ENCODE data around the gene ATOH8. TPM values are rescaled to one million over a fixed set of nuclear protein-coding genes. Genes with fewer than 3 reads are reported as not detected.

Gene ATOH8
- total and polyA plus RNA-seq, 5 donors = 35.7 to 57.8 (median 52.6) TPM

GRCh38 chr2:85736456-85737355 is 17.1 kb upstream of the ATOH8 start:
- 91% methylated on average over 7 of the region's 7 CpGs for WGBS
- no peaks in the 10 kb centered on the region for H3K27me3 ChIP-seq (ENCODE audit: control insufficient read depth, insufficient read depth)
- H3K27ac ChIP-seq (ENCODE audit: low read length) = peak overlapping the region; percentile 42
- no peak overlapping the region for H3K4me3 ChIP-seq (ENCODE audit: low read length)
- H3K9me3 ChIP-seq (ENCODE audit: control insufficient read depth, low read length) = no peaks in the 10 kb centered on the region
- DNase-seq (no peak), ATAC-seq (no peak)
- intact Hi-C loops (cut with DNase I) = no loop called here
- H3K4me1 ChIP-seq (ENCODE audit: control insufficient read depth, insufficient read depth, low read length) = peaks cover 11% of the 10 kb centered on the region

- intact Hi-C loops (cut with DNase I) = no loop called here
- Histone ChIP-seq H3K4me1 (ENCODE audit: control insufficient read depth, insufficient read depth, low read length) (peaks cover 13% of the 10 kb centered on the region), H3K9me3 (ENCODE audit: control insufficient read depth, low read length) (no peaks in the 10 kb centered on the region), H3K4me3 (ENCODE audit: low read length) (no peak overlapping the region), H3K27ac (ENCODE audit: low read length) (peak overlapping the region; percentile 65), H3K27me3 (ENCODE audit: control insufficient read depth, insufficient read depth) (no peaks in the 10 kb centered on the region)
- peak; percentile 82 to 90 (median 86) for DNase-seq
- WGBS = 54% methylated on average over 4 of the region's 4 CpGs
- ATAC-seq = peak; percentile 68 to 73
These were observed 16.3 kb upstream of the ATOH8 start for GRCh38 chr2:85737481-85737880.

GRCh38 chr2:85737961-85738360 is 15.8 kb upstream of the ATOH8 start:
- WGBS = 69% methylated on average over 4 of the region's 4 CpGs
- Histone ChIP-seq H3K4me1 (ENCODE audit: control insufficient read depth, insufficient read depth, low read length) (peaks cover 17% of the 10 kb centered on the region), H3K4me3 (ENCODE audit: low read length) (no peak overlapping the region), H3K27me3 (ENCODE audit: control insufficient read depth, insufficient read depth) (no peaks in the 10 kb centered on the region), H3K27ac (ENCODE audit: low read length) (peak overlapping the region; percentile 65), H3K9me3 (ENCODE audit: control insufficient read depth, low read length) (no peaks in the 10 kb centered on the region)
- ATAC-seq = no peak
- peak in 1 of 3 donors; percentile 74 for DNase-seq
- intact Hi-C loops (cut with DNase I) = no loop called here

- WGBS = 77% methylated on average over 4 of the region's 4 CpGs
- intact Hi-C loops (cut with DNase I) = loop anchor here in 1 of 4 donors (10.0 kb wide), 1 partner anchor 55 kb away; no protein-coding TSS in a partner anchor
- no peak overlapping the region for H3K27ac ChIP-seq (ENCODE audit: low read length)
- DNase-seq (no peak), ATAC-seq (no peak)
- no peaks in the 10 kb centered on the region for H3K9me3 ChIP-seq (ENCODE audit: control insufficient read depth, low read length)
- no peak overlapping the region for H3K4me3 ChIP-seq (ENCODE audit: low read length)
- peaks cover 36% of the 10 kb centered on the region for H3K4me1 ChIP-seq (ENCODE audit: control insufficient read depth, insufficient read depth, low read length)
- H3K27me3 ChIP-seq (ENCODE audit: control insufficient read depth, insufficient read depth) = no peaks in the 10 kb centered on the region
These were observed 13.6 kb upstream of the ATOH8 start for GRCh38 chr2:85740193-85740592.

DNA sequence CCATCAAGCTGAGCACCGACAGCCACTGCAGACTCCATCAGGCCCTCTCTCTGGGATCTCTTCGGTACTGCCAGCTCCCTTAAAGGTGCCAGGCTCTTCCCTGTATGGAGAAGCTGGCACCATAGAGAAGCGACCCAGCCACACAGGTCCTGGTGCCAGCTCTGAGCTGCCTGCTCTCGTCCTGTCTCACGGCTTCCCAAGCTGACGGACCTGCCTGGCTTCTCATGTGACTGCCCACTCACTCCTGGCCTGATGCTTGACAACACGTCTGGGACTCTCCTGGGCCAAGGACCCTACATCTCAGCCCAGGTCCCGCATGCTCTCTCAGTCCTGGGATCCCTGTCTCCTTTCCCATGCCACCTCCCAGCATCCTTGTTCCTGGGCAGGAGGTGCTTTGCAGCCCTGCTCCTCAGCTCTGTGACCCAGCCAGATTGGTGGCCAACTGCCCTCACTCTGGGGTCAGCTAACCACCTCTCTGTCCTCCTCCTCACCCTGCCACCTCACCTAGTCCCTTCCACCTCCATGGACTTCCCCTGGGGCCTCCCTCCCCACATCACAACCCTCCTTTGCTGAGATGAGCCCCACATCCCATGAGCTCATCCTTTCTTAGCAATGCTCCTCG is 12.5 kb upstream of the ATOH8 start:
- Histone ChIP-seq H3K4me3 (ENCODE audit: low read length) (no peak overlapping the region), H3K9me3 (ENCODE audit: control insufficient read depth, low read length) (no peaks in the 10 kb centered on the region), H3K27me3 (ENCODE audit: control insufficient read depth, insufficient read depth) (no peaks in the 10 kb centered on the region), H3K27ac (ENCODE audit: low read length) (peak overlapping the region; percentile 97), H3K4me1 (ENCODE audit: control insufficient read depth, insufficient read depth, low read length) (peaks cover 42% of the 10 kb centered on the region)
- intact Hi-C loops (cut with DNase I) = loop anchor here in 1 of 4 donors (10.0 kb wide), 1 partner anchor 53 kb away; no protein-coding TSS in a partner anchor
- WGBS = 54% methylated on average over 9 of the region's 9 CpGs
- DNase-seq = peak; percentile 48 to 84 (median 80)
- peak; percentile 13 to 16 for ATAC-seq

DNA sequence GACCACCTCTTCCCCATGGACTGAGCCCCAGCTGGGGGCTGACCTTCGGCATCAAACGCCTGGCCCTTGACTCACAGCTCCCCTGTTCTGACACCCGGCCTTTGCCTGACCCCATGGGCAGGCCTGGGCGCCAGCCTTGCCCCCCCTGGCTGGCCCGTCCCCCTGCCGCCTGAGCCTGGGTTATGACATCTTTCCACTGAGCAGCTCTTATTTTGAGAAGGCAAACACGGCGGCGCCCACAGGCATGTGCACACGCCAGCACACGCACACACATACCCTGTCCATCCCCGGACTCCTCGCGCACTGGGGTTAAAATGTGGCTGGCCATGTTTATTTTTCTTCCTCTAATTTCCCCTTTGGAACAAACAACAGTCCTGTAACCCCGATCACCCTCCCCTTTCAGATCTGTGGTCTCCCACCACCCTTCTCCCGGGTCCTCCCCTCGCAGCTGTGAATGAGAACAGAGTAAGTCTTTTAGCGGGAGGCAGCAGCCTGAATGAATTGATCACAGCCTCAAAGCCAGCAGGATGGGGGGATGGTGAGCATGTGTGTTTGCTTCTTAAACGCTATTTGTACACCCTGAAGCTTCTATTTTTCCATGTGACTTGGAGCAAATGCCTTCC is 11.8 kb upstream of the ATOH8 start:
- no peak overlapping the region for H3K4me3 ChIP-seq (ENCODE audit: low read length)
- H3K27me3 ChIP-seq (ENCODE audit: control insufficient read depth, insufficient read depth) = no peaks in the 10 kb centered on the region
- peaks cover 42% of the 10 kb centered on the region for H3K4me1 ChIP-seq (ENCODE audit: control insufficient read depth, insufficient read depth, low read length)
- 20% methylated on average over 19 of the region's 19 CpGs for WGBS
- peak overlapping the region; percentile 97 for H3K27ac ChIP-seq (ENCODE audit: low read length)
- intact Hi-C loops (cut with DNase I) = loop anchor here in 1 of 4 donors (10.0 kb wide), 1 partner anchor 53 kb away; no protein-coding TSS in a partner anchor
- ATAC-seq (peak; percentile 71 to 82), DNase-seq (peak; percentile 85 to 94 (median 92))
- H3K9me3 ChIP-seq (ENCODE audit: control insufficient read depth, low read length) = no peaks in the 10 kb centered on the region

- Histone ChIP-seq H3K27me3 (ENCODE audit: control insufficient read depth, insufficient read depth) (no peaks in the 10 kb centered on the region), H3K4me1 (ENCODE audit: control insufficient read depth, insufficient read depth, low read length) (peaks cover 42% of the 10 kb centered on the region), H3K27ac (ENCODE audit: low read length) (peak overlapping the region; percentile 86), H3K4me3 (ENCODE audit: low read length) (no peak overlapping the region), H3K9me3 (ENCODE audit: control insufficient read depth, low read length) (no peaks in the 10 kb centered on the region)
- 33% methylated on average over 10 of the region's 10 CpGs for WGBS
- ATAC-seq = peak in 1 of 2 donors; percentile 53
- intact Hi-C loops (cut with DNase I) = loop anchor here in 1 of 4 donors (10.0 kb wide), 1 partner anchor 51 kb away; no protein-coding TSS in a partner anchor
- DNase-seq = peak; percentile 65 to 70 (median 67)
These were observed 10.3 kb upstream of the ATOH8 start for GRCh38 chr2:85743304-85743978.

GRCh38 chr2:85744055-85744454 is 9.7 kb upstream of the ATOH8 start:
- DNase-seq = no peak
- Histone ChIP-seq H3K4me1 (ENCODE audit: control insufficient read depth, insufficient read depth, low read length) (peaks cover 48% of the 10 kb centered on the region), H3K9me3 (ENCODE audit: control insufficient read depth, low read length) (no peaks in the 10 kb centered on the region), H3K27me3 (ENCODE audit: control insufficient read depth, insufficient read depth) (no peaks in the 10 kb centered on the region), H3K27ac (ENCODE audit: low read length) (peak overlapping the region; percentile 86), H3K4me3 (ENCODE audit: low read length) (no peak overlapping the region)
- no peak for ATAC-seq
- intact Hi-C loops (cut with DNase I) = loop anchor here in 1 of 4 donors (10.0 kb wide), 1 partner anchor 51 kb away; no protein-coding TSS in a partner anchor
- 29% methylated on average over 4 of the region's 4 CpGs for WGBS

- WGBS = 28% methylated on average over 10 of the region's 10 CpGs
- DNase-seq (peak; percentile 51 to 78 (median 74)), ATAC-seq (peak in 1 of 2 donors; percentile 20)
- H3K4me1 ChIP-seq (ENCODE audit: control insufficient read depth, insufficient read depth, low read length) = peaks cover 52% of the 10 kb centered on the region
- intact Hi-C loops (cut with DNase I) = loop anchor here in 1 of 4 donors (10.0 kb wide), 1 partner anchor 50 kb away; no protein-coding TSS in a partner anchor
- no peaks in the 10 kb centered on the region for H3K9me3 ChIP-seq (ENCODE audit: control insufficient read depth, low read length)
- no peaks in the 10 kb centered on the region for H3K27me3 ChIP-seq (ENCODE audit: control insufficient read depth, insufficient read depth)
- no peak overlapping the region for H3K4me3 ChIP-seq (ENCODE audit: low read length)
- H3K27ac ChIP-seq (ENCODE audit: low read length) = peak overlapping the region; percentile 86
These were observed 8.8 kb upstream of the ATOH8 start for GRCh38 chr2:85744741-85745601.
